D721Med (cell line): ENCODE results near the gene STAMBPL1.
A peak's percentile ranks its signal among the peaks of the same experiment; 100 is the strongest.
"Not testable (repeated sequence)": the region's sequence is repeated elsewhere in the genome, so short reads cannot be mapped to it uniquely, and the experiment has no call there.

Experiments used
- DNase-seq: peaks from one replicate; pipeline ENCODE4 v3.0.0; 2011; ENCODE audit warnings: low spot score; ENCODE audit not compliant: insufficient read length
- FAIRE-seq: peaks from 2 replicates; lab custom pipeline; 2011; peaks lifted over from hg19 to GRCh38; lab: Jason Lieb, UNC
- TF ChIP-seq, protein P1 (sequence below): IDR thresholded peaks from 2 replicates; pipeline ENCODE4 v1.5.1; 2012; ENCODE audit warnings: mild to moderate bottlenecking, control low read depth; ENCODE audit not compliant: insufficient read depth; ENCODE audit errors: missing control alignments

Gene STAMBPL1

GRCh38 chr10:88928254-88928653 lies 48.2 kb downstream of the STAMBPL1 start:
- DNase-seq (no peak), FAIRE-seq (no peak)
- TF ChIP-seq, protein P1, sequence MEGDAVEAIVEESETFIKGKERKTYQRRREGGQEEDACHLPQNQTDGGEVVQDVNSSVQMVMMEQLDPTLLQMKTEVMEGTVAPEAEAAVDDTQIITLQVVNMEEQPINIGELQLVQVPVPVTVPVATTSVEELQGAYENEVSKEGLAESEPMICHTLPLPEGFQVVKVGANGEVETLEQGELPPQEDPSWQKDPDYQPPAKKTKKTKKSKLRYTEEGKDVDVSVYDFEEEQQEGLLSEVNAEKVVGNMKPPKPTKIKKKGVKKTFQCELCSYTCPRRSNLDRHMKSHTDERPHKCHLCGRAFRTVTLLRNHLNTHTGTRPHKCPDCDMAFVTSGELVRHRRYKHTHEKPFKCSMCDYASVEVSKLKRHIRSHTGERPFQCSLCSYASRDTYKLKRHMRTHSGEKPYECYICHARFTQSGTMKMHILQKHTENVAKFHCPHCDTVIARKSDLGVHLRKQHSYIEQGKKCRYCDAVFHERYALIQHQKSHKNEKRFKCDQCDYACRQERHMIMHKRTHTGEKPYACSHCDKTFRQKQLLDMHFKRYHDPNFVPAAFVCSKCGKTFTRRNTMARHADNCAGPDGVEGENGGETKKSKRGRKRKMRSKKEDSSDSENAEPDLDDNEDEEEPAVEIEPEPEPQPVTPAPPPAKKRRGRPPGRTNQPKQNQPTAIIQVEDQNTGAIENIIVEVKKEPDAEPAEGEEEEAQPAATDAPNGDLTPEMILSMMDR: no peak

GRCh38 chr10:88931548-88931947 lies 51.5 kb downstream of the STAMBPL1 start:
- FAIRE-seq (no peak), DNase-seq (no peak)
- TF ChIP-seq, protein P1: no peak

DNA sequence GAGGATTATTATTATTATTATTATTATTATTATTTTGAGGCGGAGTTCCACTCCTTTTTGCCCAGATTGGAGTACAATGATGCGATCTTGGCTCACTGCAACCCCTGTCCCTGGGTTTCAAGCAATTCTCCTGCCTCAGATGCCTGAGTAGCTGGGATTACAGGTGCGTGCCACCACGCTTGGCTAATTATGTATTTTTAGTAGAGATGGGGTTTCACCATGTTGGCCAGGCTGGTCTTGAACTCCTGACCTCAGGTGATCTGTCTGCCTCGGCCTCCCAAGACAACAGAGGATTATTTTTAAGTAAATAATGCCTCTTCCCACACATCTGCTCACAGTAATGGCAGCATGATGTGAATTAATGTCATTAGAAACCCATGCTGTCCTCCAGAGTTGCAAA lies 52.0 kb downstream of the STAMBPL1 start:
- not testable (repeated sequence) for DNase-seq, FAIRE-seq

DNA sequence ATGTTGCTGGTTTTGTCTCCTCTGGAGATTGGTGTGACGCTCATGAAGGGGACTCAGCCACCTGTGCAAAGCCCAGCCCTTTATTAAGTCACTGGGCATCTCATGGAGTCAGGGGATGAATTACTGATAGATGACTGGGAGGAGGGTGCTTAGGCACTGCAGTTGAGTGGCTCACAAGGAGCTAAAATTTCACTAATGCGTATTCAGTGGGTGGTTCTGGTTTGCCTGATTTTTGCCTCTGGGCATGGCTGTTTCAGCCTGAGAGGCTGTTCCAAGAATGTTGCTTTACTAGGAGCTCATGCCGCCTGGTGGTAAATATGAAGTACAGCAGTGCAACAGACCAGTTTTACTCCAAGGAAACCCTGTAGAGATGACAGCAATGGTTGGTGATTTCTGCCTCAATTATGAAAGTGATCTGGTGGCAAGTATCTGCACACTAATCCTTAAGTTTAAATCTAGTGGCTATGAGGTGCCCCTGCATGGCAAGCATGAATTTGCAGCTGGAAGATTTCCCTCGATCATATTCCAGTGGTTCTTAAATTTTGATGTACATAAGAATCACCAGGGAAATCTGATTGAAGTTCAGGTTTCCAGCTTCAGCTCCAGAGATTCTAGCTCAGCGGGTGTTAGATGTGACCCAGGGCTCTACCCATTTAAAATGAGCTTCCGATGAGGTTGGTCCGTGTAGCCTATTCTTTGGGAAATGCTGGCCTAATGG lies 52.7 kb downstream of the STAMBPL1 start:
- TF ChIP-seq, protein P1: peak; percentile 77
- DNase-seq (no peak), FAIRE-seq (peak; percentile 75)

GRCh38 chr10:88933564-88933963 lies 53.5 kb downstream of the STAMBPL1 start:
- TF ChIP-seq, protein P1: no peak
- no peak for FAIRE-seq

GRCh38 chr10:88934900-88935672 lies 55.0 kb downstream of the STAMBPL1 start:
- DNase-seq (no peak), FAIRE-seq (peak; percentile 93)
- TF ChIP-seq, protein P1: peak; percentile 96

More at GRCh38 chr10:88933564-88933963, 53.5 kb downstream of the STAMBPL1 start:
- no peak for DNase-seq

DNA sequence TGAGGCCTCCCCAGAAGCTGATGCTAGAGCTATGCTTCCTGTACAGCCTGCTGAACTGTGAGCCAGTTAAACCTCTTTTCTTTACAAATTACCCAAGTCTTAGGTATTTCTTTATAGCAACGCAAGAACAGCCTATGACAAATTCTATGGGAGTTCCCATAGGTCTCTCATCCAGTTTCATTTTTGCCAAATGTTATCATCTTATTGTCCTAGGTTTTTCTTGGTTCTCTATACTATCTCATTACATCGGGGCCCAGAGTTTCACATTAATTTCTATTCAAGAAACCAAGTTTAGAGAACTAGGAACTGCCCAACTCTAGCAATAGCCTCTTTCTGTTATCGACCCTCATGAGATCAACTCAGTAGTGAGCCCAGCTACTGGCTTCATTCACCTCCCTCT lies 56.6 kb downstream of the STAMBPL1 start:
- FAIRE-seq (no peak), DNase-seq (no peak)
- TF ChIP-seq, protein P1: no peak
